Neural cell (in vitro differentiated cells): ENCODE data around the gene WIPF3. TPM values are rescaled to one million over a fixed set of nuclear protein-coding genes. Genes with fewer than 3 reads are reported as not detected.

Experiments used
- H2AFZ ChIP-seq: fragments of 200-600, 300-800 bp; sonication (generic), shearing (Covaris generic); 2 replicates; pipeline ENCODE4 v1.6.0; 2014; ENCODE audit warnings: low read depth, mild to moderate bottlenecking, antibody characterized with exemption, low read length, moderate library complexity
- H3F3A ChIP-seq: fragments of 200-600 bp; shearing (Covaris generic); 2 replicates; pipeline ENCODE4 v1.6.1; 2016; ENCODE audit warnings: mild to moderate bottlenecking, moderate library complexity, mixed read lengths, antibody characterized with exemption, low read length; ENCODE audit not compliant: insufficient read depth, poor library complexity, severe bottlenecking
- H3K27ac ChIP-seq: fragments of 200-600, 300-800 bp; sonication (generic), shearing (Covaris generic); 2 replicates; pipeline ENCODE4 v1.5.1; 2014; ENCODE audit warnings: mild to moderate bottlenecking, low read length, moderate library complexity
- H3K27me3 ChIP-seq: fragments of 300-800, 200-600 bp; sonication (generic), shearing (Covaris generic); 2 replicates; pipeline ENCODE4 v1.6.0; 2014; ENCODE audit warnings: mild to moderate bottlenecking, low read depth, low read length, moderate library complexity; ENCODE audit not compliant: insufficient read depth
- H3K36me3 ChIP-seq: fragments of 300-800, 200-600 bp; sonication (generic), shearing (Covaris generic); 2 replicates; pipeline ENCODE4 v1.5.1; 2014; ENCODE audit warnings: mild to moderate bottlenecking, antibody characterized with exemption, low read length, moderate library complexity; ENCODE audit not compliant: insufficient read depth
- H3K4me2 ChIP-seq: fragments of 300-800, 200-600 bp; sonication (generic), shearing (Covaris generic); 2 replicates; pipeline ENCODE4 v1.6.0; 2014; ENCODE audit warnings: mild to moderate bottlenecking, low read length
- H3K4me3 ChIP-seq: fragments of 300-800, 200-600 bp; sonication (generic), shearing (Covaris generic); 2 replicates; pipeline ENCODE4 v1.5.1; 2014; ENCODE audit warnings: mild to moderate bottlenecking, low read length, moderate library complexity
- H3K79me2 ChIP-seq: fragments of 200-600 bp; shearing (Covaris generic); replicated peaks from 2 replicates; pipeline ENCODE4 v1.6.0; 2014; ENCODE audit warnings: mild to moderate bottlenecking, low read length, moderate library complexity; ENCODE audit not compliant: insufficient read depth
- H3K9ac ChIP-seq: fragments of 300-800, 200-600 bp; sonication (generic), shearing (Covaris generic); 2 replicates; pipeline ENCODE4 v1.6.1; 2016; ENCODE audit warnings: mild to moderate bottlenecking, low read length, mixed read lengths
- H3K9me2 ChIP-seq: fragments of 200-600 bp; shearing (Covaris generic); 2 replicates; pipeline ENCODE4 v1.6.1; 2016; ENCODE audit warnings: mild to moderate bottlenecking, low read length, mixed read lengths; ENCODE audit not compliant: insufficient read depth
- H3K9me3 ChIP-seq: fragments of 200-600, 300-800 bp; sonication (generic), shearing (Covaris generic); 2 replicates; pipeline ENCODE4 v1.6.1; 2016; ENCODE audit warnings: mild to moderate bottlenecking, mixed run types, low read length, moderate library complexity, mixed read lengths
- H4K20me1 ChIP-seq: fragments of 200-600 bp; shearing (Covaris generic); 2 replicates; pipeline ENCODE4 v1.6.1; 2016; ENCODE audit warnings: mild to moderate bottlenecking, mixed run types; ENCODE audit not compliant: insufficient read depth
- CTCF ChIP-seq: fragments of 450-650 bp; IDR thresholded peaks from 2 replicates; pipeline ENCODE4 v1.5.1; 2014; ENCODE audit warnings: antibody characterized with exemption, mild to moderate bottlenecking, moderate library complexity; ENCODE audit not compliant: poor library complexity, severe bottlenecking
- EP300 ChIP-seq: fragments of 450-650 bp; conservative IDR thresholded peaks from 2 replicates; pipeline ENCODE4 v1.6.1; 2014; ENCODE audit warnings: antibody characterized with exemption, mild to moderate bottlenecking, moderate library complexity; ENCODE audit not compliant: poor library complexity, severe bottlenecking
- EZH2 ChIP-seq: fragments of 200-600, 300-800 bp; shearing (Covaris generic), sonication (generic); IDR thresholded peaks from 2 replicates; pipeline ENCODE4 v1.6.1; 2014; ENCODE audit warnings: antibody characterized with exemption, low read length, borderline replicate concordance, mild to moderate bottlenecking; ENCODE audit not compliant: insufficient read depth, poor library complexity, severe bottlenecking
- MXI1 ChIP-seq: fragments of 450-650 bp; conservative IDR thresholded peaks from 2 replicates; pipeline ENCODE4 v1.6.1; 2014; ENCODE audit warnings: antibody characterized with exemption, mild to moderate bottlenecking; ENCODE audit not compliant: poor library complexity, severe bottlenecking
- POLR2AphosphoS5 ChIP-seq: IDR thresholded peaks from 2 replicates; pipeline ENCODE4 v1.6.1; 2012
- RAD21 ChIP-seq: fragments of 450-650 bp; conservative IDR thresholded peaks from 2 replicates; pipeline ENCODE4 v1.6.1; 2014; ENCODE audit warnings: antibody characterized with exemption, mild to moderate bottlenecking, moderate library complexity
- REST ChIP-seq: IDR thresholded peaks from 2 replicates; pipeline ENCODE4 v1.6.1; 2012; ENCODE audit warnings: borderline replicate concordance
- SMC3 ChIP-seq: fragments of 450-650 bp; conservative IDR thresholded peaks from 2 replicates; pipeline ENCODE4 v1.6.1; 2014; ENCODE audit warnings: antibody characterized with exemption, mild to moderate bottlenecking, moderate library complexity; ENCODE audit not compliant: poor library complexity
- TAF1 ChIP-seq: IDR thresholded peaks from 2 replicates; pipeline ENCODE4 v1.6.1; 2012; ENCODE audit warnings: low read depth
- polyA plus RNA-seq: library from polyadenylated mRNA; depleted of rRNA; stranded (reverse); fragments of >200 nt; gene quantifications from 2 replicates; pipeline ENCODE4 v1.2.3, GENCODE V29; 2014

WIPF3 gene
- polyA plus RNA-seq, 1 donor from 2014 or later, result 3.8 TPM

DNA sequence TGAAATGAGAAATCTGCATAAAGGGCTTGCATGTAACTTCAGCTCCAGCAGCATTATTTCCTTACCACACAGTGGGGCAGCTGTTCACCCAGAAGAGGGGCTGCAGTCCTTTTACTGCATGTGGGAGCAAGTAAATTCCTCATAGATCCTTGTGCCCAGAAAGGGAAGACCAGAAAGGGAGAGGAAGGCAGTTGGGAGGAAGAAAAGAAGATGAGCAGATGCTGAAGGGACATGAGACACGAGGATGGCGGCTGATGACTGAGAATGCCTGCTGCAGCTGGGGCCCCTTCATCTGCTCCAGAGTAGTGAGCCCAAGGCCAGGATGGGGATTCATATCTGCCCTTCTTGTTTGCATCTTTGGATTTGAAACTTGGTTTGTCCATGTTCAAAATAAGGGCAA, 80.5 kb downstream of the WIPF3 start:
- H4K20me1 ChIP-seq, result no peaks in the 10 kb centered on the region
- H3K9me3 ChIP-seq, result no peaks in the 10 kb centered on the region
- H2AFZ ChIP-seq, result no peak overlapping the region
- H3K27ac ChIP-seq, result no peak overlapping the region
- no peaks in the 10 kb centered on the region for H3K36me3 ChIP-seq
- no peaks in the 10 kb centered on the region for H3F3A ChIP-seq
- no peak overlapping the region for H3K9ac ChIP-seq
- H3K27me3 ChIP-seq, result no peaks in the 10 kb centered on the region
- no peaks in the 10 kb centered on the region for H3K79me2 ChIP-seq
- no peak overlapping the region for H3K4me3 ChIP-seq
- no peaks in the 10 kb centered on the region for H3K9me2 ChIP-seq
- no peak overlapping the region for H3K4me2 ChIP-seq
- TF ChIP-seq TAF1 (no peak), REST (no peak), CTCF (no peak)

- no peak for TF ChIP-seq EZH2
- no peak for TF ChIP-seq EP300
- TF ChIP-seq POLR2AphosphoS5, result no peak
- no peak for TF ChIP-seq SMC3
- no peak for TF ChIP-seq CTCF
- TF ChIP-seq MXI1, result no peak
- TF ChIP-seq TAF1, result no peak
- TF ChIP-seq RAD21, result no peak
- TF ChIP-seq REST, result no peak
- H3F3A ChIP-seq, result no peaks in the 10 kb centered on the region
- H3K9me2 ChIP-seq, result no peaks in the 10 kb centered on the region
- no peak overlapping the region for H3K27ac ChIP-seq
- no peak overlapping the region for H3K9ac ChIP-seq
- no peaks in the 10 kb centered on the region for H3K79me2 ChIP-seq
- H4K20me1 ChIP-seq, result no peaks in the 10 kb centered on the region
- no peaks in the 10 kb centered on the region for H3K27me3 ChIP-seq
- H2AFZ ChIP-seq, result no peak overlapping the region
- H3K36me3 ChIP-seq, result no peaks in the 10 kb centered on the region
- no peak overlapping the region for H3K4me2 ChIP-seq
- H3K4me3 ChIP-seq, result no peak overlapping the region
- no peaks in the 10 kb centered on the region for H3K9me3 ChIP-seq
Measured at GRCh38 chr7:29888006-29888405, 81.7 kb downstream of the WIPF3 start.
